Neural cell (in vitro differentiated cells): ENCODE measurements around the gene ESCO1. TPM values are rescaled to one million over a fixed set of nuclear protein-coding genes. Genes with fewer than 3 reads are reported as not detected.

Source experiments
- H2AFZ ChIP-seq: fragments of 200-600, 300-800 bp; sonication (generic), shearing (Covaris generic); 2 replicates; pipeline ENCODE4 v1.6.0; 2014; ENCODE audit warnings: low read depth, mild to moderate bottlenecking, antibody characterized with exemption, low read length, moderate library complexity
- H3F3A ChIP-seq: fragments of 200-600 bp; shearing (Covaris generic); 2 replicates; pipeline ENCODE4 v1.6.1; 2016; ENCODE audit warnings: mild to moderate bottlenecking, moderate library complexity, mixed read lengths, antibody characterized with exemption, low read length; ENCODE audit not compliant: insufficient read depth, poor library complexity, severe bottlenecking
- H3K27ac ChIP-seq: fragments of 200-600, 300-800 bp; sonication (generic), shearing (Covaris generic); 2 replicates; pipeline ENCODE4 v1.5.1; 2014; ENCODE audit warnings: mild to moderate bottlenecking, low read length, moderate library complexity
- H3K27me3 ChIP-seq: fragments of 300-800, 200-600 bp; sonication (generic), shearing (Covaris generic); 2 replicates; pipeline ENCODE4 v1.6.0; 2014; ENCODE audit warnings: mild to moderate bottlenecking, low read depth, low read length, moderate library complexity; ENCODE audit not compliant: insufficient read depth
- H3K36me3 ChIP-seq: fragments of 300-800, 200-600 bp; sonication (generic), shearing (Covaris generic); 2 replicates; pipeline ENCODE4 v1.5.1; 2014; ENCODE audit warnings: mild to moderate bottlenecking, antibody characterized with exemption, low read length, moderate library complexity; ENCODE audit not compliant: insufficient read depth
- H3K4me2 ChIP-seq: fragments of 300-800, 200-600 bp; sonication (generic), shearing (Covaris generic); 2 replicates; pipeline ENCODE4 v1.6.0; 2014; ENCODE audit warnings: mild to moderate bottlenecking, low read length
- H3K4me3 ChIP-seq: fragments of 300-800, 200-600 bp; sonication (generic), shearing (Covaris generic); 2 replicates; pipeline ENCODE4 v1.5.1; 2014; ENCODE audit warnings: mild to moderate bottlenecking, low read length, moderate library complexity
- H3K79me2 ChIP-seq: fragments of 200-600 bp; shearing (Covaris generic); replicated peaks from 2 replicates; pipeline ENCODE4 v1.6.0; 2014; ENCODE audit warnings: mild to moderate bottlenecking, low read length, moderate library complexity; ENCODE audit not compliant: insufficient read depth
- H3K9ac ChIP-seq: fragments of 300-800, 200-600 bp; sonication (generic), shearing (Covaris generic); 2 replicates; pipeline ENCODE4 v1.6.1; 2016; ENCODE audit warnings: mild to moderate bottlenecking, low read length, mixed read lengths
- H3K9me2 ChIP-seq: fragments of 200-600 bp; shearing (Covaris generic); 2 replicates; pipeline ENCODE4 v1.6.1; 2016; ENCODE audit warnings: mild to moderate bottlenecking, low read length, mixed read lengths; ENCODE audit not compliant: insufficient read depth
- H3K9me3 ChIP-seq: fragments of 200-600, 300-800 bp; sonication (generic), shearing (Covaris generic); 2 replicates; pipeline ENCODE4 v1.6.1; 2016; ENCODE audit warnings: mild to moderate bottlenecking, mixed run types, low read length, moderate library complexity, mixed read lengths
- H4K20me1 ChIP-seq: fragments of 200-600 bp; shearing (Covaris generic); 2 replicates; pipeline ENCODE4 v1.6.1; 2016; ENCODE audit warnings: mild to moderate bottlenecking, mixed run types; ENCODE audit not compliant: insufficient read depth
- EP300 ChIP-seq: fragments of 450-650 bp; conservative IDR thresholded peaks from 2 replicates; pipeline ENCODE4 v1.6.1; 2014; ENCODE audit warnings: antibody characterized with exemption, mild to moderate bottlenecking, moderate library complexity; ENCODE audit not compliant: poor library complexity, severe bottlenecking
- EZH2 ChIP-seq: fragments of 200-600, 300-800 bp; shearing (Covaris generic), sonication (generic); IDR thresholded peaks from 2 replicates; pipeline ENCODE4 v1.6.1; 2014; ENCODE audit warnings: antibody characterized with exemption, low read length, borderline replicate concordance, mild to moderate bottlenecking; ENCODE audit not compliant: insufficient read depth, poor library complexity, severe bottlenecking
- MXI1 ChIP-seq: fragments of 450-650 bp; conservative IDR thresholded peaks from 2 replicates; pipeline ENCODE4 v1.6.1; 2014; ENCODE audit warnings: antibody characterized with exemption, mild to moderate bottlenecking; ENCODE audit not compliant: poor library complexity, severe bottlenecking
- POLR2AphosphoS5 ChIP-seq: IDR thresholded peaks from 2 replicates; pipeline ENCODE4 v1.6.1; 2012
- RAD21 ChIP-seq: fragments of 450-650 bp; conservative IDR thresholded peaks from 2 replicates; pipeline ENCODE4 v1.6.1; 2014; ENCODE audit warnings: antibody characterized with exemption, mild to moderate bottlenecking, moderate library complexity
- SMC3 ChIP-seq: fragments of 450-650 bp; conservative IDR thresholded peaks from 2 replicates; pipeline ENCODE4 v1.6.1; 2014; ENCODE audit warnings: antibody characterized with exemption, mild to moderate bottlenecking, moderate library complexity; ENCODE audit not compliant: poor library complexity
- TAF1 ChIP-seq: IDR thresholded peaks from 2 replicates; pipeline ENCODE4 v1.6.1; 2012; ENCODE audit warnings: low read depth
- polyA plus RNA-seq: library from polyadenylated mRNA; depleted of rRNA; stranded (reverse); fragments of >200 nt; gene quantifications from 2 replicates; pipeline ENCODE4 v1.2.3, GENCODE V29; 2014
- TF ChIP-seq, protein P1 (sequence below): IDR thresholded peaks from 2 replicates; pipeline ENCODE4 v1.6.1; 2012; ENCODE audit warnings: borderline replicate concordance
- TF ChIP-seq, protein P2 (sequence below): fragments of 450-650 bp; IDR thresholded peaks from 2 replicates; pipeline ENCODE4 v1.5.1; 2014; ENCODE audit warnings: antibody characterized with exemption, mild to moderate bottlenecking, moderate library complexity; ENCODE audit not compliant: poor library complexity, severe bottlenecking

ESCO1 gene
- polyA plus RNA-seq, 1 donor from 2014 or later = 26.4 TPM

DNA sequence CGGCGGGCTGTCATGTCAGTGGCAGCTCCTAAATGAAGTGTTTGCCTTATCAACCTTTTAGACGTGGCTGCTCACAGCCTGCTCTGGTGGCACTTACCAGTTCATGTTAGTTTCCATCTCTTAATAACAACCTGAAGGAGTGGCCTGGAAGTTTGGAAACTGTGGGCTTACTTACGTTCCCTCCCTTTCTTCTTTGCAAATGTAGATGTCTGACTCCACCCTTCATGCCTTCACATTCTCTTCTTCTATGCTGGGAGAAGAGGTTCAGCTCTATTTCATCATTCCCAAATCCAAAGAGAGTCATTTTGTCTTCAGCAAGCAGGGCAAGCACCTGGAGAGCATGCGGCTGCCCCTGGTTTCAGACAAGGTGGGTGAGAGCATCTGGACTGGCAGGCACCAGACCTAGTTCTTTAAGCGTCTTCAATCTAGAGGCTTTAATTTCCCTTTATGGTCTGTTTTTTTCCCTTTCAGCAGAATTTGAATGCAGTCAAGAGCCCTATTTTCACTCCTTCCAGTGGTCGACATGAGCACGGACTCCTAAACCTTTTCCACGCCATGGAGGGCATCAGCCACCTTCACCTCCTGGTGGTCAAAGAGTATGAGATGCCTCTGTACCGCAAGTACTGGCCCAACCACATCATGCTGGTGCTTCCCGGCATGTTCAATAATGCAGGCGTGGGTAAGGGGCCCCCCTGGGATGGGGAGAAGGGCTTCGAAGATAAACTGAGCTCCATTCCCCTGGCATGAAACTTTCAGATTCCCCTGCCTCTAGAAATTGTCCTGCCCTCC is 92.4 kb downstream of the ESCO1 start:
- no peak overlapping the region for H3K4me2 ChIP-seq
- H3K79me2 ChIP-seq = no peaks in the 10 kb centered on the region
- H3K36me3 ChIP-seq = peaks cover 4% of the 10 kb centered on the region
- no peak overlapping the region for H3K4me3 ChIP-seq
- H3K9ac ChIP-seq = no peak overlapping the region
- no peak overlapping the region for H2AFZ ChIP-seq
- no peaks in the 10 kb centered on the region for H3K9me3 ChIP-seq
- no peaks in the 10 kb centered on the region for H3K27me3 ChIP-seq
- no peak for TF ChIP-seq POLR2AphosphoS5
- no peak for TF ChIP-seq MXI1
- TF ChIP-seq, protein P1, sequence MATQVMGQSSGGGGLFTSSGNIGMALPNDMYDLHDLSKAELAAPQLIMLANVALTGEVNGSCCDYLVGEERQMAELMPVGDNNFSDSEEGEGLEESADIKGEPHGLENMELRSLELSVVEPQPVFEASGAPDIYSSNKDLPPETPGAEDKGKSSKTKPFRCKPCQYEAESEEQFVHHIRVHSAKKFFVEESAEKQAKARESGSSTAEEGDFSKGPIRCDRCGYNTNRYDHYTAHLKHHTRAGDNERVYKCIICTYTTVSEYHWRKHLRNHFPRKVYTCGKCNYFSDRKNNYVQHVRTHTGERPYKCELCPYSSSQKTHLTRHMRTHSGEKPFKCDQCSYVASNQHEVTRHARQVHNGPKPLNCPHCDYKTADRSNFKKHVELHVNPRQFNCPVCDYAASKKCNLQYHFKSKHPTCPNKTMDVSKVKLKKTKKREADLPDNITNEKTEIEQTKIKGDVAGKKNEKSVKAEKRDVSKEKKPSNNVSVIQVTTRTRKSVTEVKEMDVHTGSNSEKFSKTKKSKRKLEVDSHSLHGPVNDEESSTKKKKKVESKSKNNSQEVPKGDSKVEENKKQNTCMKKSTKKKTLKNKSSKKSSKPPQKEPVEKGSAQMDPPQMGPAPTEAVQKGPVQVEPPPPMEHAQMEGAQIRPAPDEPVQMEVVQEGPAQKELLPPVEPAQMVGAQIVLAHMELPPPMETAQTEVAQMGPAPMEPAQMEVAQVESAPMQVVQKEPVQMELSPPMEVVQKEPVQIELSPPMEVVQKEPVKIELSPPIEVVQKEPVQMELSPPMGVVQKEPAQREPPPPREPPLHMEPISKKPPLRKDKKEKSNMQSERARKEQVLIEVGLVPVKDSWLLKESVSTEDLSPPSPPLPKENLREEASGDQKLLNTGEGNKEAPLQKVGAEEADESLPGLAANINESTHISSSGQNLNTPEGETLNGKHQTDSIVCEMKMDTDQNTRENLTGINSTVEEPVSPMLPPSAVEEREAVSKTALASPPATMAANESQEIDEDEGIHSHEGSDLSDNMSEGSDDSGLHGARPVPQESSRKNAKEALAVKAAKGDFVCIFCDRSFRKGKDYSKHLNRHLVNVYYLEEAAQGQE = no peak
- TF ChIP-seq, protein P2, sequence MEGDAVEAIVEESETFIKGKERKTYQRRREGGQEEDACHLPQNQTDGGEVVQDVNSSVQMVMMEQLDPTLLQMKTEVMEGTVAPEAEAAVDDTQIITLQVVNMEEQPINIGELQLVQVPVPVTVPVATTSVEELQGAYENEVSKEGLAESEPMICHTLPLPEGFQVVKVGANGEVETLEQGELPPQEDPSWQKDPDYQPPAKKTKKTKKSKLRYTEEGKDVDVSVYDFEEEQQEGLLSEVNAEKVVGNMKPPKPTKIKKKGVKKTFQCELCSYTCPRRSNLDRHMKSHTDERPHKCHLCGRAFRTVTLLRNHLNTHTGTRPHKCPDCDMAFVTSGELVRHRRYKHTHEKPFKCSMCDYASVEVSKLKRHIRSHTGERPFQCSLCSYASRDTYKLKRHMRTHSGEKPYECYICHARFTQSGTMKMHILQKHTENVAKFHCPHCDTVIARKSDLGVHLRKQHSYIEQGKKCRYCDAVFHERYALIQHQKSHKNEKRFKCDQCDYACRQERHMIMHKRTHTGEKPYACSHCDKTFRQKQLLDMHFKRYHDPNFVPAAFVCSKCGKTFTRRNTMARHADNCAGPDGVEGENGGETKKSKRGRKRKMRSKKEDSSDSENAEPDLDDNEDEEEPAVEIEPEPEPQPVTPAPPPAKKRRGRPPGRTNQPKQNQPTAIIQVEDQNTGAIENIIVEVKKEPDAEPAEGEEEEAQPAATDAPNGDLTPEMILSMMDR = no peak
- TF ChIP-seq EZH2 = no peak
- no peak for TF ChIP-seq RAD21
- no peak for TF ChIP-seq EP300
- TF ChIP-seq TAF1 = no peak
- TF ChIP-seq SMC3 = no peak
- H4K20me1 ChIP-seq = no peaks in the 10 kb centered on the region
- no peak overlapping the region for H3K27ac ChIP-seq
- H3K9me2 ChIP-seq = no peaks in the 10 kb centered on the region
- no peaks in the 10 kb centered on the region for H3F3A ChIP-seq

DNA sequence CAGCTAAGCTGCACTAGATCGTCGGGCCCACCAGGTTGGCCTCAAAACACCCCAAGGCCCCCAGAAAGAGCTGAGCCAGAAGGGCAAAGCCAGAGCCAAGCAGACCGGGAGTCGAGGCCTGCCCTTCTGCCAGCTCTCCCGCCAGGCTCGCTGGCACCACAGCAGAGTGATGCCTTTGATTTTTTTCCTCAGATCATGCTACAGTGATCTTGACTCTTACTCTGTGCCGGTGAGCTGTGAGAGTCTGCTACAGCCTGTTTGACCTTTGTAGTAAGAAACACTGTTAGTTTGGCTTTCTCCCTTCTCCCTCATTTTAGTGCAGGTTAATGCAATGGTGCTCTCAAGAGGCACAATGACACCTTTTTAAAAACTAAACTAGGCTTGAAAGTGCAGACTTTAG is 97.8 kb downstream of the ESCO1 start:
- Histone ChIP-seq H3K79me2 (no peaks in the 10 kb centered on the region), H2AFZ (no peak overlapping the region), H3K9me3 (no peaks in the 10 kb centered on the region), H3K27me3 (no peaks in the 10 kb centered on the region), H4K20me1 (no peaks in the 10 kb centered on the region), H3K9me2 (no peaks in the 10 kb centered on the region), H3K9ac (no peak overlapping the region), H3K27ac (no peak overlapping the region), H3F3A (no peaks in the 10 kb centered on the region), H3K36me3 (no peaks in the 10 kb centered on the region), H3K4me2 (no peak overlapping the region), H3K4me3 (no peak overlapping the region)
- no peak for TF ChIP-seq EP300
- TF ChIP-seq, protein P1 = no peak
- TF ChIP-seq, protein P2 = no peak
- no peak for TF ChIP-seq EZH2
- TF ChIP-seq POLR2AphosphoS5 = no peak
- TF ChIP-seq MXI1 = no peak
- TF ChIP-seq TAF1 = no peak
- no peak for TF ChIP-seq RAD21
- no peak for TF ChIP-seq SMC3
